Measurements from ENCODE around the gene FUBP3. TPM values are rescaled to one million over a fixed set of nuclear protein-coding genes. Genes with fewer than 3 reads are reported as not detected.
"Not testable (repeated sequence)": the region's sequence is repeated elsewhere in the genome, so short reads cannot be mapped to it uniquely, and the experiment has no call there.

The FUBP3 gene
- polyA plus RNA-seq, 4 donors: 19.7 to 62.6 (median 23.8) TPM

DNA sequence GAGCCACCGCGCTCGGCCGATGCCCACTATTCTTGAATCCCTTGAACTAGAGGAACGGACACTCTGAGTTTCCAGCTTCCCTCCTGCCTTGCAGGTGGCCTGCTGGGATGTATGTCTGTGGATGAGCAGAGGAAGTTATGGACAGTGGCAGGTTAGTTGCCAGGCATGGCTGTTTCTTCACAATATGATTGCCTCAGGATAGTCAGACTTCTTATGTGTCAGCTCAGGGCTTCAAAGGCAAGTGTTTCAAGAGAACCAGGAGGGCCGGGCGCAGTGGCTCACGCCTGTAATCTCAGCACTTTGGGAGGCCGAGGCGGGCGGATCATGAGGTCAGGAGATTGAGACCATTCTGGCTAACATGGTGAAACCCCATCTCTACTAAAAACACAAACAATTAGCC is 106.6 kb downstream of the FUBP3 start:
- H3K27me3 ChIP-seq (ENCODE audit: control insufficient read depth in 3 of 3, insufficient read depth in 3 of 3, low read length in 3 of 3); H3K36me3 ChIP-seq (ENCODE audit: control insufficient read depth in 3 of 3, insufficient read depth in 2 of 3, low read depth in 1 of 3, low read length in 3 of 3); FAIRE-seq; H3K27ac ChIP-seq (ENCODE audit: low read depth in 1 of 3, low read length in 2 of 3); DNase-seq; H3K9me3 ChIP-seq (ENCODE audit: control insufficient read depth in 2 of 2, insufficient read depth in 1 of 2, low read depth in 1 of 2, low read length in 1 of 2); H3K4me3 ChIP-seq (ENCODE audit: low read depth in 1 of 3, low read length in 3 of 3): not testable (repeated sequence)
- 91 to 96% (median 92%) methylated on average over 11 of the region's 11 CpGs for WGBS, 3 donors
- peaks cover 0 to 12% (median 0%) of the 10 kb centered on the region in 3 donors for H3K4me1 ChIP-seq (ENCODE audit: control insufficient read depth in 3 of 3, insufficient read depth in 2 of 3, low read depth in 1 of 3, low read length in 2 of 3)

DNA sequence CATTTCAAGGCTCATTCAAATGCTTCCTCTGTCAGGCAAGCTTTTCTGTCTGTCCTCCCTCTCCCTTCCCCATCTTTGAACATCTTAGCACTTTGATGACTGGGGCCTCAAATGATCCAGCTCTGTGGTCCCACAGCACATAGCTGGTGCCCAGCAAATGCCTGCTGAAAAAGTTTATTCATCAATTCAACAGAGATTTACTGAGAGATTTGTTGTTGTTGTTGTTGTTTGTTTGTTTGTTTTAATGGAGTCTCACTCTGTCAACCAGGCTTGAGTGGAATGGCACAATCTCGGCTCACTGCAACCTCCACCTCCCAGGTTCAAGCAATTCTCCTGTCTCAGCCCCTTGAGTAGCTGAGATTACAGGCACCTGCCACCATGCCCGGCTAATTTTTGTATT is 108.2 kb downstream of the FUBP3 start:
- 88 to 91% (median 88%) methylated on average over 2 of the region's 2 CpGs for WGBS, 3 donors

More for the DNA sequence above, 108.2 kb downstream of the FUBP3 start:
- Histone ChIP-seq H3K27me3 (ENCODE audit: control insufficient read depth in 3 of 3, insufficient read depth in 3 of 3, low read length in 3 of 3) (no peaks in the 10 kb centered on the region), H3K4me1 (ENCODE audit: control insufficient read depth in 3 of 3, insufficient read depth in 2 of 3, low read depth in 1 of 3, low read length in 2 of 3) (peaks cover 0 to 4% (median 0%) of the 10 kb centered on the region in 3 donors), H3K36me3 (ENCODE audit: control insufficient read depth in 3 of 3, insufficient read depth in 2 of 3, low read depth in 1 of 3, low read length in 3 of 3) (no peaks in the 10 kb centered on the region), H3K27ac (ENCODE audit: low read depth in 1 of 3, low read length in 2 of 3) (no peak overlapping the region), H3K4me3 (ENCODE audit: low read depth in 1 of 3, low read length in 3 of 3) (no peak overlapping the region), H3K9me3 (ENCODE audit: control insufficient read depth in 2 of 2, insufficient read depth in 1 of 2, low read depth in 1 of 2, low read length in 1 of 2) (peaks cover 0 to 8% of the 10 kb centered on the region in 2 donors)
- no peak for DNase-seq
- no peak for FAIRE-seq

Other genes starting within 250 kb of the FUBP3 start
- 100 to 1,000 TPM; 295 to 962 (median 408) TPM for gene ASS1, start 134.6 kb upstream of the FUBP3 start, polyA plus RNA-seq
- gene PRDM12, start 85.0 kb downstream of the FUBP3 start, polyA plus RNA-seq: under 1 TPM in 3 of 4 donors, not detected in 1; 0.03 to 0.22 (median 0.09) TPM
- 10 to 100 TPM in 3 of 4 donors, 1 to 10 TPM in 1; 6.0 to 31.5 (median 14.9) TPM for gene EXOSC2, start 114.2 kb downstream of the FUBP3 start, polyA plus RNA-seq

Measured in small intestine (tissue), 7 donors.